ENCODE results near the gene RPS17.

- TF ChIP-seq, protein P1, sequence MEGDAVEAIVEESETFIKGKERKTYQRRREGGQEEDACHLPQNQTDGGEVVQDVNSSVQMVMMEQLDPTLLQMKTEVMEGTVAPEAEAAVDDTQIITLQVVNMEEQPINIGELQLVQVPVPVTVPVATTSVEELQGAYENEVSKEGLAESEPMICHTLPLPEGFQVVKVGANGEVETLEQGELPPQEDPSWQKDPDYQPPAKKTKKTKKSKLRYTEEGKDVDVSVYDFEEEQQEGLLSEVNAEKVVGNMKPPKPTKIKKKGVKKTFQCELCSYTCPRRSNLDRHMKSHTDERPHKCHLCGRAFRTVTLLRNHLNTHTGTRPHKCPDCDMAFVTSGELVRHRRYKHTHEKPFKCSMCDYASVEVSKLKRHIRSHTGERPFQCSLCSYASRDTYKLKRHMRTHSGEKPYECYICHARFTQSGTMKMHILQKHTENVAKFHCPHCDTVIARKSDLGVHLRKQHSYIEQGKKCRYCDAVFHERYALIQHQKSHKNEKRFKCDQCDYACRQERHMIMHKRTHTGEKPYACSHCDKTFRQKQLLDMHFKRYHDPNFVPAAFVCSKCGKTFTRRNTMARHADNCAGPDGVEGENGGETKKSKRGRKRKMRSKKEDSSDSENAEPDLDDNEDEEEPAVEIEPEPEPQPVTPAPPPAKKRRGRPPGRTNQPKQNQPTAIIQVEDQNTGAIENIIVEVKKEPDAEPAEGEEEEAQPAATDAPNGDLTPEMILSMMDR (IDR thresholded peaks at IDR 0.05 in 4 of 5, conservative IDR thresholded peaks at IDR 0.05 in 1 of 5) = no peak
- TF ChIP-seq POLR2A (IDR thresholded peaks at IDR 0.05) = no peak
Observed at GRCh38 chr15:82585072-82585471, 44.8 kb upstream of the RPS17 start.
